CD4-positive, alpha-beta T cell treated with Interleukin-10 for 1 hour (primary cell): ENCODE results near the gene IP6K2.
A peak's percentile ranks its signal among the peaks of the same experiment; 100 is the strongest.
"Not testable (repeated sequence)": the region's sequence is repeated elsewhere in the genome, so short reads cannot be mapped to it uniquely, and the experiment has no call there.

Source experiments
- DNase-seq: peaks from one replicate; pipeline ENCODE4 v3.0.0-alpha.2; 2020

Gene IP6K2

GRCh38 chr3:48727511-48727910, 10.5 kb upstream of the IP6K2 start:
- DNase-seq: no peak

DNA sequence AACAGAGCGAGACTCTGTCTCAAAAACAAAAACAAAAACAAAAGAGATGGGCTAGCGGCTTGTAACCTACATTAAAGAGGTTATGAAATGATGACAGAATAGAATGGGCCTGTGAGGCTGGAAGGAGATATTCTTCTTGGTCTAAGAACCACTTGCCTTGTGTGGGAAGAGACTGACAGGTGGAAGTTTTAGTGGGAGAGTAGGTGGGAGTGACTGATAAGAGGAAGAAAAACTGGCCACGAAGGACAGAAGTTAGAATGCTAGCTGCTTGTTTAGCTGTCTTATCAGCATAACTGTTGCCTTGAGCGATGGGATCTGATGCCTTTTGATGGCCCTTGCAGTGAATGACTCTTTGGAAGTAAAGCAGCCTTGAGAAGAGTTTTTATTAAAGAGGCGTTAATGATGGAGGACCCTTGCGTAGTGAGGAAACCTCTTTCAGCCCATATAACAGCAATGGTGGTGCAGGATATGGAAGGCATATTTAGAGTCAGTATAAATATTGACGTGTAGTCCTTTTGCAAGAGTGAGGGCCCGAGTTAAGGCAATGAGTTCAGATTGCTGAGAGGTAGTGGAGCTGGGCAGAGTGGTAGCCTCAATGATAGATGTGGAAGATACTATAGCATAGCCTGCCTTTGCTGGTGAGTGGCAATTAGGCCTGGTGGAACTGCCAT, 8.3 kb upstream of the IP6K2 start:
- not testable (repeated sequence) for DNase-seq

DNA sequence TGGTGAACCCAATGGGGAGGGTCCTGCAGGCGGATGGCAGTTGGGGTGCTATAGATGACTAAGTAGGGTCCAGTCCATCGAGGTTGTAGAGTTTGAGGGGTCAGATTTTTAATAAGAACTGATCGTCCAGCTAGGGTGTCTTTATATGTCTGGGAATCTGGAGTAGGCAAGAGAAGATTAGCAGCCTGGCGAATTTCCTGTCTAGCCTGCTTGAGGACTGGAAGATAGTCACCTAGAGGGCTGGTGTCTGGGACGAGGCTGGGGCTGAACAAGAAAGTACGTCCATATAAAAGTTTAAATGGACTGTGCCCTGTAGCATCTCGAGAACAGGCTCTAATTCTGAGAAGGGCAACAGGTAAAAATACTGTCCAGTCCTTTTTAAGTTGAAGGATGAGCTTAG, 6.7 kb upstream of the IP6K2 start:
- no peak for DNase-seq

DNA sequence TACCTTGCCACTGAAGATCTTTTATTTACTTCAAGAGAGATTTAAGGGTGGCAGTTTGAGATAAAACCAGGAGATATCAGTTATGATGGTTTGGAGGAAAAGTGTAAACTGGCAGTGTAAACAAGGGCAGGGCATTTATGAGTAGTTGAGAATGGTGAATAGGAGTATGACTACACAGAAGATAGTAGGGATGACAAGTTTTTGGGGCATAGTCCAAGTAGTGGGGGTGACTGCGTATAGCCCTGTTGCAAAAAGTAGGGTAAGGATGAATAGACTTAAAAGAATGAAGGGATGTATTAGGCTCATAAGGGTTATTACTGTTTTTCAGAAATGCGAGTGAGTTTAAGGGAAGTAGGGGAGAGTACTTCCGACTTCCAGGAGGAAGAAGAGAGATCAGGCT, 6.3 kb upstream of the IP6K2 start:
- DNase-seq: not testable (repeated sequence)

DNA sequence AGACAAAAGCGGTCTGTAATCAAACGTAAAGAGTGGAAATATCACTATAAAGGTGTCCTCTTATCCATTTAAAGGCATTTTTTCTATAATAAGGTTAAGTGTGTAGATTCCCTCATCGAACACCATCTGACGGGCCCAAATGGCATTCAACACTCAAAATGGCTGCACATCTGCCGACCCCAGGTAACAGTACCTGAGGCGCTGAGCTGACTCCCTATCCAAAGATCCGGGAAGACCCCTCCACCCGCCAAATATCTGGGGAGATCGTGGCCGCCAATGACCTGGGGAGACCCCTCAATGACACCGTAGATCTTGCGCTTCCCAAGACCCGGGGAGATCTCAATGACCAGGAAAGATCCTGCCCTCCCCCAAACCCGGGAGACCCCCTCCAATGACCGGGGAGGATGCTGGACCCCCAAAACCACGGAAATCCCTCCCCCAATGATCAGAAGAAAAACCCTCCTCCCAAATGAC, 476 bp downstream of the IP6K2 start:
- DNase-seq: peak; percentile 48

GRCh38 chr3:48715174-48715800, 1.7 kb downstream of the IP6K2 start:
- DNase-seq: no peak

- no peak for DNase-seq
These were observed 5.3 kb downstream of the IP6K2 start for GRCh38 chr3:48711727-48712126.

DNA sequence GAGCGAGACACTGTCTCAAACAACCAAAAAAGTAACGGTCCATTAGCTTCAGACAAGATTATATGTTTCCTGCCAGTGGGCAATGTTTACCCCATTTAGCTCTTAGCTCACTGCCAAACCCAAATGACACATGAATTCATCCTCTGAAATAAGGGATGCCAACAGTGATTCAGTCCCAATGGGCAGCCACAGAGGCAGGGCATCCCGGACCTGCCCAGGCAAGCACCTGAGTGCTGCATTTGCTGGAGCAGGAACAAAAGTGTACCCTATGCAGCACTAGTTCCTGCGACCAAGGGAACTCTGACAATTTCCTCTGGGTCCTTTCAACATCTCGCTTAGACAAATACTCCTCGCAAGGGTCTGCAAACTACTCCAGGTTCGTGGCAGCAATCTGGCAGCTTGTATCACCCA, 8.0 kb downstream of the IP6K2 start:
- no peak for DNase-seq

- DNase-seq: no peak
These were observed 8.5 kb downstream of the IP6K2 start for GRCh38 chr3:48708481-48708889.

DNA sequence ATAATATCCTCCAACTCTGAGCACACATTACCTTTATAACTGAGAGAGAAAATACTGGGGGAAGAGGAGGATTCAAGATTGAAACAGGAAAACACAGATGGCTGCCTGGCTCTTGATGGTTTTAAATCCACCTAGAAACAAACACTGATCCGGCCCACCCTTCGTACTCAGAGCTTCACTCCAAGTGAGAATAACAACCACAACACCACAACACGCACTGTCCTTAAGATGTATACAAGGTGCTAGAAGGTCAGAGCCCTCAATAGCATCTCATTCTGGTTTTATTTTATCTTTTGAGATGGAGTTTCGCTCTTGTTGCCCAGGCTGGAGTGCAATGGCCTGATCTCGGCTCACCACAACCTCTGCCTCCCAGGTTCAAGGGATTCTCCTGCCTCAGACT, 9.9 kb downstream of the IP6K2 start:
- no peak for DNase-seq

DNA sequence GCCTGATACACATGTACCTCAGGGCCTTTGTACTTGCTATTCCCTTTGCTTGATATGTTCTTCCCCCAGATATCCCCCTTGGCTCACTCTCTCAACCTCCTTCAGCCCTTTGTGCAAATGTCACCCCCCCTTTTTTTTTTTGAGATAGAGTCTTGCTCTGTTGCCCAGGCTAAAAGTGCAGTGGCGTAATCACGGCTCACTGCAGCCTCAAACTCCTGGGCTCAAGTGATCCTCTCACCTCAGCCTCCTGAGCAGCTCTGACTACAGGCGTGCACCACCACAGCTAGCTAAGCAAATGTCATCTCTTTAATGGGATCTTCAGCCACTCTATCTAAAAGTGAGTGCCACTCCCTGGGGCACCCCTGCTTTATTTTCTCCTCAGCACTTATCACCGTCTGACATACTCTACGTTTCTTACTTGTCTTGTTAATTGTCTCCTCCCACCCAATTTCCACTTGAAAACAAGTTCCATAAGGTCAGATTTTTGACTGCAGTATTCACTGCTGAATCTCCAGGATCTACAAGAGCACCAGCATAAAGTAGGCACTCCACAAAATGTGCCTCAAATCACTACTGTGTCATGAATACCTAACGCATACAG, 14.6 kb downstream of the IP6K2 start:
- DNase-seq: no peak

DNA sequence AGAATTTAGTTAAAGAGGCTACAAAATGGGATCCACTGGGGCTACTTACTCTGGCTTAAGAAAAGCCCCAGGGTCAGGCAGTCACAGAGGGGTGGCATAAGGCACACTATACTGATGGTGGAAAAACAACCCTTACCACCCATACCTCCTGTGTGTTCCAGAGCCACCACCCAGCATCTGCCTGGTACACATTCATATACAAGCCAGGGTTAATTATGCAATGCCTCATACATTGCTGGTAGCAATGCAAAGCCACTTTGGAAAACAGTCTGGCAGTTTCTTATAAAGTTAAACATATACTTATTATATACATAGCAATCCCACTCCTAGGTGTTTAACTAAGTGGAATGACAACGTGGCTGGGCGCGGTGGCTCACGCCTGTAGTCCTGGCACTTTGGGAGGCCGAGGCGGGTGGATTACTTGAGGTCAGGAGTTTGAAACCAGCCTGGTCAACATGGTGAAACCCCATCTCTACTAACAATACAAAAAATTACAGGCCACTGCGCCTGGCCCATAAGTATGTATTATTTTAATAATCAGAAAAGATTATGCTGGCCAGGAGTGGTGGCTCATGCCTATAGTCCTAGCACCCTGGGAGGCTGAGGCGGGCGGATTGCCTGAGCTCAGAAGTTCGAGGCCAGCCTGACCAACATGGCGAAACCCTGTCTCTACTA, 16.2 kb downstream of the IP6K2 start:
- no peak for DNase-seq

- DNase-seq: no peak
These were observed 18.1 kb downstream of the IP6K2 start for GRCh38 chr3:48698891-48699290.

- DNase-seq: no peak
These were observed 19.1 kb downstream of the IP6K2 start for GRCh38 chr3:48697952-48698351.

- no peak for DNase-seq
These were observed 20.4 kb downstream of the IP6K2 start for GRCh38 chr3:48696601-48697000.

DNA sequence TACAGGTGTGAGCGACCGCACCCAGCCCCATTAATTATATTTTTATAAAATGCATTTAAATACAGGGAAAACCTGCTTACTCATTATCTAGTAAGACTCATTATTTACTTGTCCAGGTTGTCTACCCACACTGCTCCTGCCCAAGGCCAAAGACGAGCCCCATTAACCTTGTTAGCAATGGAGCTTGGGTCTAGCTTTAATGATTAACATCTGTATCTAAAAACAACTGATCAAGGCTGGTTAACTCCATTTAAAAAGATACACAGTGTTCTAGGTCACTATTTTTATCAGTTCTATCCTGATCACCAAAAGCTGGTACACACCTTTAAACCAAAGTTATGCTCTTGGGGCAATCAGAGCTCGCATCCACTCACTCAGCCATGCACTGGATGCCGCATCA, 20.9 kb downstream of the IP6K2 start:
- no peak for DNase-seq

- no peak for DNase-seq
These were observed 21.6 kb downstream of the IP6K2 start for GRCh38 chr3:48695393-48695753.

- no peak for DNase-seq
These were observed 22.2 kb downstream of the IP6K2 start for GRCh38 chr3:48694610-48695392.

DNA sequence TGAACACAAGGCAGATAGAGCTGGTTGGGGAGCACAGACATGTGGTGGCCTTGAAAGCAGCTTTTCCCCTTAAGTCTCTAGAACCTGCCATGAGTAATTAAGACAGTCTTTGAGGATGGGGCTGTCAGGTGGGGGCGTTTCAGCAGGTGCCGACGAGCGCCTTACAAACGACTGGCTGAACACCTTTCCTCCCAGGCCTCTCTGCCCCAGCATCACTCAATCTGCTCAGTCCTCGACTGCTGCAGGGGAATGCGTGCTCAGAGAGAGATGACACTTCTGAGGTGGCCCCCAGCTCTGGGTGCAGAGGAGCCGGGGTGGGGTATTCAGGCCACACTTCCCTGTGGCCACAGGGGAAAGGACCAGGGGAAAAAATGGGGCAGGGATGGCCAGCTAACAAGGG, 23.2 kb downstream of the IP6K2 start:
- no peak for DNase-seq

- no peak for DNase-seq
These were observed 24.5 kb downstream of the IP6K2 start for GRCh38 chr3:48692551-48692950.

DNA sequence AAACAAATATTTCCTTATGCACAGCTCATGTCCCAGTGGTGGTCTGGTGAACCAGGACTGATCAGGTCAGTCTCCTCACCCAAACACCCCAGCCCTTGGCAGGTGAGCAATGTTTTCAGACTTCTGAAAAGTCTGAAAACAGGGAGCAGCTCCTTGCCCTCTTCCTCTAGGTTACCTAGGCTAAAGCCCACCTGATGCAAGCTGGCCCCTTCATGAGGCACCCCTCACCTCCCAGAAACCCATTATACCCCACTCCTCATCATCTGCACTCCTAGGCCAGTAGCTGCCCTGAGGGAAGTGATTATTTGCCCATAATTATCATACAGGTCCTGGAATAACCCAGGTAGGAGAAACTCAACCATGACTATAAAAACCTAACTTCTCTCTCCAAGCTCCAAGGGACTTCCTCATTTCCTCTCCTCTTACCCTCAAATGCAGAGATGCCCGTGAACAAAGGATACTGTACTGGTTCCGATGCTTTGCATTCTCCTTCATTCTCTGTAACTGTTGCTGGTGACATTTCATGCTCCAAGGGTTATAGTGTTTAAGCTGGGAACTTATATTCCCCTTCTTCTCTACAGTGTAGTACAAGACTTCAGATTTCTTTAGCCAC, 26.1 kb downstream of the IP6K2 start:
- DNase-seq: no peak

DNA sequence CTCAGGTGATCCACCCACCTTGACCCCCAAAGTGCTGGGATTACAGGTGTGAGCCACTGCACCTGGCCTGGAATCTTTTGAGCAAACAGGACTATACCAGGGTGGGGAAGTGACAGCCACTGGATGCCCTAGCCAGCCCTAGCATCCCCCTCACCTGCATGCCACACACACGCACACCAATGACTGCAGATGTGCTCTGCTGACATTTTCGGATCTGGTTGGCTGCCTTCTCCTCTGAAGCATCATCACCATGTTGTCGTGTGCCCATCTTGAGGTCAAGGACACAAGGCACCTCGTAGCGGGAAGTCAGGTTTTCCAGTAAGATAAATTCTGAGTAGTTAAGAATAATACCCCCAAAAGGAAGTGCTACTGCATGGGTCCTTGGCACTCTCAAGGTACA, 27.6 kb downstream of the IP6K2 start:
- no peak for DNase-seq

DNA sequence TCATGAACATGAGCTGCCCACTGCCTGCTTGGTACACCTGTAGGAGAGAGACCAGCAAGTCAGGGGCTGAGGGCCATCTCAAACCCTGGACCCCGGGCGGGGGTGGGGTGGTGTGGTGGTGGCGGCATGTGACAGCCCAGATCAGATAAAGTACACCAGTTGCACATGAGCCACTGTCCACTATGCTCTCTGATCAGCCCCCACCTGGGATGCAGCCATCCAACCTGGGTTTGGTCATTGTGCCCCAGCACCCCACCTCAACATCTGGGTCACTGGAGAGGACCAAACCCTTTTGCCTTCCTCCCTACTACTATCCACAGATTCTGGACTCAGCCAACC, 28.3 kb downstream of the IP6K2 start:
- no peak for DNase-seq
